K562 (cell line): ENCODE results near the gene RAB4B. TPM values are rescaled to one million over a fixed set of nuclear protein-coding genes. Genes with fewer than 3 reads are reported as not detected.

Experiments used
- E2F6 ChIP-seq, 2 experiments: IDR thresholded peaks; 2 replicates each; pipeline ENCODE4 v1.6.1; 2011; ENCODE audit warnings: borderline replicate concordance in 1 of 2, control low read depth in 1 of 2, low read depth in 1 of 2, low read length in 1 of 2, mild to moderate bottlenecking in 1 of 2, mixed read lengths in 1 of 2, moderate library complexity in 1 of 2; ENCODE audit not compliant: insufficient read depth in 1 of 2, insufficient read length in 1 of 2, poor library complexity in 1 of 2, severe bottlenecking in 1 of 2; ENCODE audit errors: extremely low read depth in 1 of 2
- ETS2 ChIP-seq: IDR thresholded peaks from 2 replicates; pipeline ENCODE4 v1.6.1; 2016; ENCODE audit warnings: borderline replicate concordance, missing genetic modification characterization, mild to moderate bottlenecking, moderate library complexity, missing compliant biosample characterization; ENCODE audit not compliant: poor library complexity, severe bottlenecking
- FOXJ2 ChIP-seq: fragments of 200-800 bp; sonication (Bioruptor generic); IDR thresholded peaks from 2 replicates; pipeline ENCODE4 v1.6.1; 2016; ENCODE audit warnings: missing genetic modification characterization, missing compliant biosample characterization
- KDM2B ChIP-seq: fragments of 250-450 bp; sonication (Bioruptor Pico); IDR thresholded peaks from 2 replicates; pipeline ENCODE4 v1.8.0; 2021; ENCODE audit warnings: mild to moderate bottlenecking, moderate library complexity
- MEF2A ChIP-seq: IDR thresholded peaks from 2 replicates; pipeline ENCODE4 v1.6.1; 2011; ENCODE audit warnings: low read depth, mild to moderate bottlenecking, low read length, moderate library complexity; ENCODE audit not compliant: control insufficient read depth
- POLR2H ChIP-seq: IDR thresholded peaks from 2 replicates; pipeline ENCODE4 v1.6.1; 2016; ENCODE audit warnings: missing genetic modification characterization, low read depth, mild to moderate bottlenecking, control low read depth, missing compliant biosample characterization, moderate library complexity
- POLR3G ChIP-seq: IDR thresholded peaks from 2 replicates; pipeline ENCODE4 v1.6.1; 2011; ENCODE audit not compliant: insufficient read length, insufficient replicate concordance; ENCODE audit errors: extremely low read depth
- PPARD ChIP-seq: fragments of 250-450 bp; sonication (Bioruptor Pico); IDR thresholded peaks from 2 replicates; pipeline ENCODE4 v1.8.0; 2022; ENCODE audit warnings: inconsistent platforms, mild to moderate bottlenecking, moderate library complexity
- TAF7 ChIP-seq: fragments of 450-650 bp; IDR thresholded peaks from 2 replicates; pipeline ENCODE4 v1.6.1; 2016; ENCODE audit warnings: missing genetic modification characterization, missing compliant biosample characterization
- ZNF224 ChIP-seq: sonication (generic); formaldehyde crosslinking; IDR thresholded peaks from 2 replicates; pipeline ENCODE4 v1.8.0; 2022; ENCODE audit warnings: mild to moderate bottlenecking, missing genetic modification reagents
- ZNF584 ChIP-seq: fragments of 200-800 bp; sonication (Bioruptor generic); IDR thresholded peaks from 2 replicates; pipeline ENCODE4 v1.6.1; 2016; ENCODE audit warnings: low read depth, mild to moderate bottlenecking, missing genetic modification characterization, missing compliant biosample characterization
- polyA plus RNA-seq, 8 experiments: library from polyadenylated mRNA; depleted of rRNA in 4 of 8; stranded (reverse) in 5 of 8; unstranded in 3 of 8; fragments of >200 nt; fragmentation: Nextera tagmentation in 2 of 8; fragmentation: Illumina TruSeq in 1 of 8; extraction: Ambion mirVana in 2 of 8; extraction: Trizol in 1 of 8; gene quantifications; 2 replicates each; pipeline versions ENCODE4 v1.2.1 to v1.2.3, GENCODE V29; 2011 to 2014; ENCODE audit warnings: inconsistent platforms in 1 of 8, missing spikeins in 1 of 8
- total RNA-seq, 7 experiments: library from RNA; depleted of rRNA in 6 of 7; stranded (reverse); fragments of >200 nt in 6 of 7; fragmentation: Illumina TruSeq in 2 of 7; extraction: Trizol in 2 of 7; gene quantifications; 2 replicates each; pipeline versions ENCODE4 v1.2.1 to v1.2.3, GENCODE V29; 2011 to 2021; ENCODE audit warnings: low replicate concordance in 1 of 7
- TF ChIP-seq, protein P1 (sequence below): fragments of 450-650 bp; IDR thresholded peaks from 2 replicates; pipeline ENCODE4 v1.6.1; 2017; ENCODE audit warnings: antibody characterized with exemption, mild to moderate bottlenecking
- TF ChIP-seq, protein P2 (sequence below): fragments of 200-800 bp; sonication (Bioruptor generic); IDR thresholded peaks from 2 replicates; pipeline ENCODE4 v1.6.1; 2016; ENCODE audit warnings: missing genetic modification characterization, missing compliant biosample characterization
- TF ChIP-seq, protein P3 (sequence below): sonication (generic); formaldehyde crosslinking; IDR thresholded peaks from 2 replicates; pipeline ENCODE4 v1.9.0; 2022; ENCODE audit warnings: mild to moderate bottlenecking, missing genetic modification reagents

RAB4B gene
- total and polyA plus RNA-seq, 9 of the 15 experiments (the other 6 are each of a cell fraction or from before 2014, with no cell fraction given), result 0.28 to 20.4 (median 9.0) TPM

DNA sequence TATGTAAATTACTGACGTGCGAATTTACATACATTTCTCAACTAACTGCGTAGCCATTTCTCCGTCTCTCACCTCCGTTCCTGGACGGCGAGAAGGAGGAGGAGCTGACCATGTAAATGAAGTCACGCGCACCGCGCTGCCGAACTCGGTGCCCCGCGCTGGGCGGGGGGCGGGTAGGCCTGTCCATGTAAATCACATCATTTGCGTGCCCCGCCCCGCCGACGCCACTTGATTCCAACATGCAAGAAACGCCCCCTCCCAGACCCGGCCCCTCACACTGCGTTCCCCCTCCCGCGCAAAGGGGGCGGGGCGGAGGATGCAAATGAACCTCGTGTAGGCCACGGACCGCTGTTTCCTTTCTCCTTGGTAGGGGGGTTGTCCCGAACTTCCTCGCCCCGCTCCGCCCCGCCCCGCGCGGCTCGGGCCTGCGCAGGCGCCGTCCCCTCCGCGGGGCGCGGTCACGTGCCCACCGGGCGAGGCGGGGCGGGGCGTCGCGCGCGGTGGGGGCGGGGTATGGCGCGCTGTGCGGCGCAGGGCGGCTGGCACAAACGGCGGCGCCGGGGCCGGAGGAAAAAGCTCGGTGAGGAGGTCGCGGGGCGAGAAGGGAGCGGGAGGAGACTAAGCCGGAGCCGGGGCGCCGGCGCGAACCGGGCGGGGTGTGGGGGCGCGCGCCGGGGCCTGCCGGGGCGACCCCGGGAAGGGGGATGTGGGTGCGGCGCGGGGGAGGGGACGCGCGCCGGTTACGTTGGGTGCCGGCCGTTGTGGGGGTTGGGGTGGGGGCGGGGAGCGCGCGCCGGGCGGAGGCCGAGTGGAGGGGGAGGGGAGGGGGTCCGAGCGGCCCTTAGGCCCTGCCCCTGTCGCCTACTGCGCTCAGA lies 20.9 kb downstream of the RAB4B start, which contains the start of gene EGLN2 (continued):
- TF ChIP-seq, protein P1, sequence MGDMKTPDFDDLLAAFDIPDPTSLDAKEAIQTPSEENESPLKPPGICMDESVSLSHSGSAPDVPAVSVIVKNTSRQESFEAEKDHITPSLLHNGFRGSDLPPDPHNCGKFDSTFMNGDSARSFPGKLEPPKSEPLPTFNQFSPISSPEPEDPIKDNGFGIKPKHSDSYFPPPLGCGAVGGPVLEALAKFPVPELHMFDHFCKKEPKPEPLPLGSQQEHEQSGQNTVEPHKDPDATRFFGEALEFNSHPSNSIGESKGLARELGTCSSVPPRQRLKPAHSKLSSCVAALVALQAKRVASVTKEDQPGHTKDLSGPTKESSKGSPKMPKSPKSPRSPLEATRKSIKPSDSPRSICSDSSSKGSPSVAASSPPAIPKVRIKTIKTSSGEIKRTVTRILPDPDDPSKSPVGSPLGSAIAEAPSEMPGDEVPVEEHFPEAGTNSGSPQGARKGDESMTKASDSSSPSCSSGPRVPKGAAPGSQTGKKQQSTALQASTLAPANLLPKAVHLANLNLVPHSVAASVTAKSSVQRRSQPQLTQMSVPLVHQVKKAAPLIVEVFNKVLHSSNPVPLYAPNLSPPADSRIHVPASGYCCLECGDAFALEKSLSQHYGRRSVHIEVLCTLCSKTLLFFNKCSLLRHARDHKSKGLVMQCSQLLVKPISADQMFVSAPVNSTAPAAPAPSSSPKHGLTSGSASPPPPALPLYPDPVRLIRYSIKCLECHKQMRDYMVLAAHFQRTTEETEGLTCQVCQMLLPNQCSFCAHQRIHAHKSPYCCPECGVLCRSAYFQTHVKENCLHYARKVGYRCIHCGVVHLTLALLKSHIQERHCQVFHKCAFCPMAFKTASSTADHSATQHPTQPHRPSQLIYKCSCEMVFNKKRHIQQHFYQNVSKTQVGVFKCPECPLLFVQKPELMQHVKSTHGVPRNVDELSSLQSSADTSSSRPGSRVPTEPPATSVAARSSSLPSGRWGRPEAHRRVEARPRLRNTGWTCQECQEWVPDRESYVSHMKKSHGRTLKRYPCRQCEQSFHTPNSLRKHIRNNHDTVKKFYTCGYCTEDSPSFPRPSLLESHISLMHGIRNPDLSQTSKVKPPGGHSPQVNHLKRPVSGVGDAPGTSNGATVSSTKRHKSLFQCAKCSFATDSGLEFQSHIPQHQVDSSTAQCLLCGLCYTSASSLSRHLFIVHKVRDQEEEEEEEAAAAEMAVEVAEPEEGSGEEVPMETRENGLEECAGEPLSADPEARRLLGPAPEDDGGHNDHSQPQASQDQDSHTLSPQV, result no peak
- TF ChIP-seq POLR2H (peak; percentile 79), E2F6 (IDR thresholded peaks at IDR 0.05; ENCODE audit: borderline replicate concordance in 1 of 2, extremely low read depth in 1 of 2, insufficient read depth in 1 of 2, insufficient read length in 1 of 2, low read depth in 1 of 2, low read length in 1 of 2, poor library complexity in 1 of 2, severe bottlenecking in 1 of 2) (peak in 1 of 2 experiments; percentile 36), MEF2A (no peak), POLR3G (no peak), PPARD (no peak), ZNF584 (CRISPR knock-in tag) (no peak), FOXJ2 (tag) (peak; percentile 57; the same call in 1 of the 2 replicates), ZNF224 (CRISPR knock-in tag) (no peak), ETS2 (tag) (no peak), TAF7 (no peak), KDM2B (no peak)
- TF ChIP-seq, protein P2, sequence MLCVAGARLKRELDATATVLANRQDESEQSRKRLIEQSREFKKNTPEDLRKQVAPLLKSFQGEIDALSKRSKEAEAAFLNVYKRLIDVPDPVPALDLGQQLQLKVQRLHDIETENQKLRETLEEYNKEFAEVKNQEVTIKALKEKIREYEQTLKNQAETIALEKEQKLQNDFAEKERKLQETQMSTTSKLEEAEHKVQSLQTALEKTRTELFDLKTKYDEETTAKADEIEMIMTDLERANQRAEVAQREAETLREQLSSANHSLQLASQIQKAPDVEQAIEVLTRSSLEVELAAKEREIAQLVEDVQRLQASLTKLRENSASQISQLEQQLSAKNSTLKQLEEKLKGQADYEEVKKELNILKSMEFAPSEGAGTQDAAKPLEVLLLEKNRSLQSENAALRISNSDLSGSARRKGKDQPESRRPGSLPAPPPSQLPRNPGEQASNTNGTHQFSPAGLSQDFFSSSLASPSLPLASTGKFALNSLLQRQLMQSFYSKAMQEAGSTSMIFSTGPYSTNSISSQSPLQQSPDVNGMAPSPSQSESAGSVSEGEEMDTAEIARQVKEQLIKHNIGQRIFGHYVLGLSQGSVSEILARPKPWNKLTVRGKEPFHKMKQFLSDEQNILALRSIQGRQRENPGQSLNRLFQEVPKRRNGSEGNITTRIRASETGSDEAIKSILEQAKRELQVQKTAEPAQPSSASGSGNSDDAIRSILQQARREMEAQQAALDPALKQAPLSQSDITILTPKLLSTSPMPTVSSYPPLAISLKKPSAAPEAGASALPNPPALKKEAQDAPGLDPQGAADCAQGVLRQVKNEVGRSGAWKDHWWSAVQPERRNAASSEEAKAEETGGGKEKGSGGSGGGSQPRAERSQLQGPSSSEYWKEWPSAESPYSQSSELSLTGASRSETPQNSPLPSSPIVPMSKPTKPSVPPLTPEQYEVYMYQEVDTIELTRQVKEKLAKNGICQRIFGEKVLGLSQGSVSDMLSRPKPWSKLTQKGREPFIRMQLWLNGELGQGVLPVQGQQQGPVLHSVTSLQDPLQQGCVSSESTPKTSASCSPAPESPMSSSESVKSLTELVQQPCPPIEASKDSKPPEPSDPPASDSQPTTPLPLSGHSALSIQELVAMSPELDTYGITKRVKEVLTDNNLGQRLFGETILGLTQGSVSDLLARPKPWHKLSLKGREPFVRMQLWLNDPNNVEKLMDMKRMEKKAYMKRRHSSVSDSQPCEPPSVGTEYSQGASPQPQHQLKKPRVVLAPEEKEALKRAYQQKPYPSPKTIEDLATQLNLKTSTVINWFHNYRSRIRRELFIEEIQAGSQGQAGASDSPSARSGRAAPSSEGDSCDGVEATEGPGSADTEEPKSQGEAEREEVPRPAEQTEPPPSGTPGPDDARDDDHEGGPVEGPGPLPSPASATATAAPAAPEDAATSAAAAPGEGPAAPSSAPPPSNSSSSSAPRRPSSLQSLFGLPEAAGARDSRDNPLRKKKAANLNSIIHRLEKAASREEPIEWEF (CRISPR knock-in tag), result no peak
- TF ChIP-seq, protein P3, sequence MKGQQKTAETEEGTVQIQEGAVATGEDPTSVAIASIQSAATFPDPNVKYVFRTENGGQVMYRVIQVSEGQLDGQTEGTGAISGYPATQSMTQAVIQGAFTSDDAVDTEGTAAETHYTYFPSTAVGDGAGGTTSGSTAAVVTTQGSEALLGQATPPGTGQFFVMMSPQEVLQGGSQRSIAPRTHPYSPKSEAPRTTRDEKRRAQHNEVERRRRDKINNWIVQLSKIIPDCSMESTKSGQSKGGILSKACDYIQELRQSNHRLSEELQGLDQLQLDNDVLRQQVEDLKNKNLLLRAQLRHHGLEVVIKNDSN, result peak; percentile 76
